SW480 (cell line): Measurements from ENCODE around the gene DPEP2.
"Not testable (repeated sequence)": the region's sequence is repeated elsewhere in the genome, so short reads cannot be mapped to it uniquely, and the experiment has no call there.

Experiments
- DNase-seq: peaks from one replicate; pipeline ENCODE4 v3.0.0-alpha.2; 2016; ENCODE audit warnings: low spot score

The DPEP2 gene

DNA sequence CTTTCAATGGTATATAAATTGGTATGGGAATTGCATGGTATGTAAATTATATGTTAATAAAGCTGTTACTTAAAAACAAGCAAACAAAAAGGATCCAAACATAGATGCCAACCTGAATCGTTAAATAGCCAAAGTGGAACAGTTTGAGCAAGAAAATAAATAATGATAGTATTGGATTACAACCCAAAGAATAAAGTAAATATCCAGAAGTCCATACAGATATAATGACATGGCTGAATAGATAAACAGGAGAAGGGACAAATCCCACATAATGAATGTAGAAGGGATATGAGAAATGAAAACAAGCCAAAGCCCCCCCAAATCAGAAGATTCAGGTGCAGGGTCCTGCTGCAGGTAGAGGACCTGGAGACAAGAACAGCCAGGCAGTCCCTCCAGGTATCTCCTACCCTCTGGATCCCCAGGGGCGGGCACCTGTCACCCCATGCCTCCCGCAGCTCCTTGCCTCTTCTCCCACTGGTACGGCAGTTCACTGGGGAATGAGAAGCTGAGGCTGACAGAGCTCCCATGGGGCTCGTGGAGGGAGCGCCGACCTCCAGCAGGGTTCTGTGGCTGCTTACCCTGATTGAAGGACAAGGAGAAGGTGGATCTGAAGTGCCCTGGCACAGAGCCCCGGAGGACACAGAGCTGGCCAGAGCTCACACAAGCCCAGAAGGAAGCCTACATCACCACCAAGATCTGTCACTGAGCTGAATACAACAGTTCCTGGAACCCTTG lies 45.5 kb downstream of the DPEP2 start:
- no peak for DNase-seq

DNA sequence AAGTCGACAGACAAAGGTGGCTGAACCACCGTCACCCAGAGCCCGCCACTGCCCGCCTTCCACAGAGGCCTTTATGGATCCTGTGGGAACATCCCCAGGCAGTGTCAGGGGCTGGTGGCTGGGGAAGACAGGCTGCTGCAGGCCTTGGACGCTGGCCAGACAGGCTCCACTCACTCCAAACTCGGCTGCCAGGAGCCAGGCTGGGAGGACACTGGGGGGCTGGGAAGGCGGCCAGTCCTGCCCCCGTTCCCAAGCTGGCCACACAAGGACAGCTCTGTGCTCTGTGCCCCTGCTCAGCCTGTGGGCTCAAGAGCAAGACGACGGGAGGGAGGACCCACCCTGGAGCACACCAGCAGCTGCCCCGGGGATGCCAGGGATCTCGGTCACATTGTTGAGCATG lies 47.8 kb downstream of the DPEP2 start:
- no peak for DNase-seq

DNA sequence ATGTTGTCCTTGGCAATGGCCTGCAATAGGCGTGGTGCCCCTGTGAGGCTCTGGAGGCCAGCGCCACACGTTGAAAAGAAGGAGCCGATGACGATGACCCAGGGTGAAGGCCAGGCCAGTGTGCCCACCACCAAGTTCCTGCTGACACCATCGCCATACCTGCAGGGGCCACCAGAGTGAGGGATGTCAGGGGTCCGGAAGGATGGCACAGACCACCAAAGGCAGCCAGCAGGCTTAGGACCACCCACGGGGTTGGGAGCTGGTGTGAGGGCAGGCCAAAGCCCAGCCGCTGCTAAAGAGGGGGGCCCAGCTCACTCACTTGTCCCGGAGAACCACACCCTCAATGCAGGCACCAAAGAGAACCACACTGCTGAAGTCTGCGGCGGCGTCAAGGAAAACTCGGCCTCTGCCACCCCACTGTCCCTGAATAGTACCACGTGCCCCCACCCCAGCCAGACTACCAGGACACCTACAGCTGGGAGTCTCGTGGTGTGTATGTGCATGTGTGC lies 48.9 kb downstream of the DPEP2 start:
- DNase-seq = no peak

DNA sequence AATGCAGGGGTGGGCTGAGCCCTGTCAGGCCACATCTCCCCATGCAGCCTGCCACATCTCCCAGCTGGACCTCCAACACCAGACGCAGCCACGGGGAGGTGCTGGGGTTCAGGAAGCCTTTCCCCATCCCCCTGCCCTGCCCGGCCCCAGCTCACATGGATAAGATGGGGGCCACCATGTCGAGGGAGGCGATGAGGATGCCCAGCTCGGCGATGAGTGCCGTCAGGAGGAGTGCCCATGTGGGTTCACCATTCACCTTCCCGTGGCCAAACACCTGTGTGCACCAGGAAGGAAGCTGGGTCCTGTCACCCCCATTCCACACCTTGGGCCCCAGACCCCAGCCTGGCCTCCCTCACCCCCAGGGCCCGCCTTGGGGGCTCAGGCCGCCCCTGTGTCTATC lies 49.6 kb downstream of the DPEP2 start:
- no peak for DNase-seq

DNA sequence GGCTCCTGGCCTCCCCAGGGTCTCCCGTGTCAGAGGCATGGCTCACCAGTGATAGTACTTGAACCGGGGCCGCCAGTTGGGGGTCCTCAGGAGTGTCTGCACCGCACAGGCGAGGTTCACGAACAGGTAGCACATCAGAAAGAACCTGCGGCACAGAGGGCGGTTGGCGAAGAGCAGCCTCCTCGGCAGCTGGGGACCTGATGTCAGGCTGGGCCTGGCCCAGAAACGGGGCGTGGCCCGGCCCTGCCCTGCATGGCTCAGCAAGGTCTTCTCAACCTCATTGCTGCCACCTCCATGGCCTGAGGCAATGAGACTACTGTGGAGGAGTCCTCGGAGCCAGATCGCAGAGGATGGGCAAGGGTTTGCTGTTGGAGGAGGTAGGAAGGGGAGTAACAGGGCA lies 51.3 kb downstream of the DPEP2 start:
- no peak for DNase-seq

DNA sequence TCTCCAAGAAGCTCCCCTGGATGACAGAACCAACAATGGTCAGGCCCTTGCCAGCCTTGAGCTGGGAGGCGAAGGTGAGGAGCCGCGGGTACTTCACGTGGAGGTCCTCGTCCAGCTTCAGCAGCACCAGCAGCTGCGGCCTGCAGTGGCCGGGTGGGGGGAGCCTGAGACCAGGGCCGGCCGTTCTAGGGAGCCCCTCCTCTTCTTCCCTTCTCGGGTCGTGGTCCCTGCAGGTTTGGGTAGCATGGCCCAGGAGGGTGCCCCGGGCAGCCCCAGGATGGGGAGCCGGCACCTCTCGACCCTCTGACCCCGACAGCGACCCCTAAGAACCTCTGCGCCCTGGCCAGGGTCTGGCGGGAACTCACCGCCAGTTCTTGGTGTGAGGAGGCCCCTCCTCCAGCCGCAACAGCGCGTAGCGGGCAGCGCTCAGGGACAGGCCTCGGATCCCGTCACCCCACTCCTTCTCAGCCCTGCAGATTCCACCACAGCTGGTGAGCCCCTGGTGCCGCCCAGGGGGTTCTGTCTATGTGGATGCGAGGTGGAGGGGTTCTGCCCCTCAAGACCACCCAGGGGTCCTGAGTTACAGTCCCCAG lies 52.2 kb downstream of the DPEP2 start:
- no peak for DNase-seq

DNA sequence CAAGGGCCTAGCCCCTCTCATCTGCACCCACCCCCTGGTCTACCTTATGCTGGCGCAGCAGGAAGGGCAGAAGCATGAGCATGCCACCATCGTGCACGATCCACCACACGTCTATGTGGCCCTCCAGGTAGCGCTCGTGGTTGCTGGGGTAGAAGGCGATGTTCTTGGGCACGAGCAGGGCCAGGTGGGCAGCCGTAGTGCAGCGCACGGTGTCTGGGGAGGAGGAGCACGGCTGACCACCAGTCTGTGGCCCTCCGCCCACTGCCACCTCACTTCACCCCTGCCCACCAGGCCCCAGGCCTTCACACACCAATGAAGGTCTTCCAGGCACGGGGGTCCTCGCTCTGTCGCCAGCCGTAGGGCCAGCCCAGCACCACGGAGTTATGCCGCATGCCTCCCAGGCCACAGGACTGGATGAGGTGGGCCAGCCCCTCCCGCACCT lies 53.1 kb downstream of the DPEP2 start:
- no peak for DNase-seq

DNA sequence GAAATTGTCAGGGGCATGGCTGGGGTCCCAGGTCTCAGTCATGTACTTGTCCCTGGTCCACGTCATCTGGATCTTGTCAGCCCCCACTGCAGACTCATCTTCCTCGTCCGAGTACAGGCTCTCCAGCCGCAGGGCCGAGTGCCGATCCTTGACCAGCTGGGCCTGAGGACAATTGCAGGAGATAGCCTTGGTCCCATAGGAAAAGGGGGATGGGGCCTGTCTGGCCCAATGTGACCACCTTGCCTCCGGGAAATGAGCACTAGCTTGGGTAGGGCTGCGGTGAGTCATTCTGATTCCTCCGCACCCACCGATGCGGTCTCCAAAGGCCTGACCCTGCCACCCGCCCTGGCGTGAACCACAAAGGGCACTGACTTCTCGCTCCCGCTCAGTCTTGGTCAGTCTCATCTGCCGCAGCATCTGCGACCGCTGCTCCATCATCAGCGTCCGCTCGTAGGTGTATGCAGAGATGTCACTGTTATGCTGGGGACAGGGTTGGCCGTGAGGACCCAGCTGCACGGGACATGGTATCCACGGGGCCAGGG lies 53.8 kb downstream of the DPEP2 start:
- no peak for DNase-seq

DNA sequence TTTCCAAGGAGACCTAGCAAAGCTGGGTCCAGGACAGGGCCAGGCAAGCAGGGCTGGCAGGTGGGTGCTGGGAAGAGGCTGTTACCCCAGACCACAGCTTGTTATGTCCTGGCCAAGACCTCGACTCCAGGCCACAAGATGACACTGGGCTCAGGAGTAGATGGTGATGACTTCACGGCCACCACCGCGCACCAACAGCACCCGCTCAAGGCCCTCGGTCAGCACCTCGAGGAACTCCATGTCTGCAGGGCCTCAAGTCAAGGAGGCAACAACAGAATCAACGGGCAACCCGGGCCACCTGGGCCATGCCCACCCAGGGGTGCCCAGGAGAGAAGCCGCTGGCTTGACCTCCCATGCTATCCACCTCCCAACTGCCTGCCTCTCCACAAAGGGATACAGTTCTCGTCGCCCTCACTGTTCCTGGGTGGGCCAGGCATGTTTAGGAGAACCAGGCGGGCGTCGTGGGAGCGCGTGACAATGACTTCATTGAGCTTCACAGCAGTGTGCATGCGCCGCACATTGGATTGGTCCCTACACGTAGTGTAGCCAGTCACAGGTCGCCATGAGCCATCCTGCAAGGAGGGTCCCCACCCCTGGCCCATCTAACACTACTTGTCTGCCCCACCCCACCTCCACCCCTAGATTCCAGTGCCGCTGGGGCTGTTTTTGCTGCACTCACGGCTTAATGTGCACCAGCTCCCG lies 54.4 kb downstream of the DPEP2 start:
- no peak for DNase-seq

DNA sequence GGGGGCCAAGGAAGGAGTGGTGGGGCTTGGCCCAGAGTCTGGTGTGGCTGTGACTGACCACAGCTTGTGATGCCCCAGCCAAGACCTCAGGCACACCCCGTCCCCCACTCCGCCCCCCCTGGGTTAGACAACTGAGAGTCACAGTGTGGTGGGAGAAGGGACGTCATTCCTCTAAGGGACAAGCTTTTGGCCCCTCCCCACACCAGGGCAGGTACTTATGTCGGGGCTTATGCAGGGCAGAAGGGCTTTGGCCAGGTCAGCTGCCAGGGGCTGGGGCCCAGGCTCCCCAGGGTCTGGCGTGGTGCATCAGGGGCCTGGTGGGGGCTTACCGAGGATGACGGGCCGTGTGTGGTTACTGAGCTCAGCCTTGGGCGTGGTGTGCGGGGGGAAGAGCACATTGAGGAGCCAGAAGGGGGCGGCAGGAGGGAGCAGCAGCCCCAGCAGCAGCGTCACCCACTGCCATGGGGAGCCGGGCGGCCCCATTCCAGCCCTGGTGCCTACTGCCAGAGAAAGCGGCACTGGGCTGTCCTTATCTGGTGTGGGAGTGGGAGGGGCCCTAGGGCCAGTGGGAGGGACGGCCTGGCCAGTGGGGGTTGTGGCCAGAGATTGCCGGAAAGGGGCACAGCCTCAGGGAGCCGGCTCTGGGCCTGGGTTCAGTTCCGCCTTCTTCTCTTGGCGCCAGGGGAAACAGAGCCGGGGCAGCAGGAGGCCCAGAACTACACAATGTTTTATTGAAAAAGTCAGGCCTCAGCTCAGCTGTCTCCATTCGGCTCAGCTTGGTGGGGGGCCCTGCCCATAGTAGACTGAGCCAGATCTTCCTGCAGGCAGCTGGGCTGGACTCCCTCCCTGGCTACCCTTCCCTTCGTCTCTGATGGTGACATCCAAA lies 55.4 kb downstream of the DPEP2 start, which contains the start of gene LCAT:
Gene LCAT (minus strand): TSS at position 502 of the 886 bp plus-strand sequence. CDS start 19 bp downstream, at position 483.
- no peak for DNase-seq

DNA sequence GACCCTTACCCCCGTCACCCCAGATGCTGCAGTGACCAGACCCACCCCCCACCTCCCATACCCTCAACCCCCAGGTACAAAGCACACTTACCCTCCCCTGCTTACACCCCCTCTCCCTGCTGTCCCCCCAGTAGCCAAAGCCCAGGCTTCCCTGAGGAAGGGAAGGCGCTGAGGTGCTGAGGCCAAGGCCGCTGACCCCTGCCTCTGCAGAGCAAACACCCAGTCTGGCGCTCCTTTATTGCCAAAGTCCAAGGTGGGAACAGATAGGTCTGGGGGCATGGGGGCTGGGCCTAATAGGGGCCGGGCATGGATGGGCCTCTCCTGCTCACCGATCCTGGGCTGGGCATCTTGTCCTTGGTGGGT lies 56.0 kb downstream of the DPEP2 start:
- no peak for DNase-seq

DNA sequence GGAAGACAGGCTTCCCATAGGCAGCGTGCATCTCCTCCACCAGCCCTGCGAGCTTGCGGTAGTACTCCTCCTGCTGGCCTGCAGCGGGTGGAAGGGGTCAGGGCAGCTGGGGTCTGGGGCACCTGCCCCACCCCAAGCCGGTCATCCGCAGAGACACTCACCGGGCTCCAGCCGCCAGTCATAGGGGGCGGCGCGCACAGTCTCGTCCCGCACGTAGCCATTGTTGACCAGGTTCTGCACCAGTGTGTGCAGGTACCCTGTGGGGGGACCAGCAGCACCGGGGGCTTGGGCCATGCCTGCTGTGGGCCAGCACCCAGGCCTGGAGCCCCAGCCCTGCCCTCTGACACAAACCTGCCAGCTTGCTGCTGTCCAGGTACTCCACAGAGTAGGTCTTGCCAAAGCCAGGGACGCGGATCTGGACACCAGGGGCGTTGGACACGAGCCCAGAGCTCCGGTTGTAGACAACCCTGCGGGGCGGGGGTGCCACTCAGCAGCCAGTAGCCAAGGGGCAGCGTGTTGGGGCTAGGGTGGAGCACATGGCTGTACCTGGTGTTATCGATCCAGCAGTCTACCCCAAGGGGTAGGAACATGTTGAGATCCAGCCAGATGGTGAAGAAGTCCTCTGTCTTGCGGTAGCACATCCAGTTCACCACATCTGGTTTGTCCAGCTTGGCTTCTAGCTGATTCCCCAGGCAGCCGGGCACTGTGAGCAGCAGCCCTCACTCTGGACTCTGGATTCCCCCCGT lies 56.6 kb downstream of the DPEP2 start:
- no peak for DNase-seq

DNA sequence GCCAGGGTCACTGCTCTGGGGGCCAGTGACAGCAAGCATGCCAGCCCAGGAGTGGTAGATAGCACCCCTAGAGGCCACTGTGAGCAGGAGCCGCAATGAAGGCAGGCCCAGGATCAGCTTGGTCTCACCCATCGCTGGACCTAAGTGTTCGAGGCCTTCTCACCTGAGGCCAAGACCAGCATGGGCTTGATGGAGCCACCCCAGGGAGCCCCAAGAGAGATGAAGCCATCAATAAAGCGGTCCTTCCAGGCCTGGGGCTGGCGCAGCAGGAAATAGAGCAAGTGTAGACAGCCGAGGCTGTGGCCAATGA lies 57.1 kb downstream of the DPEP2 start:
- peak; percentile 45 for DNase-seq

DNA sequence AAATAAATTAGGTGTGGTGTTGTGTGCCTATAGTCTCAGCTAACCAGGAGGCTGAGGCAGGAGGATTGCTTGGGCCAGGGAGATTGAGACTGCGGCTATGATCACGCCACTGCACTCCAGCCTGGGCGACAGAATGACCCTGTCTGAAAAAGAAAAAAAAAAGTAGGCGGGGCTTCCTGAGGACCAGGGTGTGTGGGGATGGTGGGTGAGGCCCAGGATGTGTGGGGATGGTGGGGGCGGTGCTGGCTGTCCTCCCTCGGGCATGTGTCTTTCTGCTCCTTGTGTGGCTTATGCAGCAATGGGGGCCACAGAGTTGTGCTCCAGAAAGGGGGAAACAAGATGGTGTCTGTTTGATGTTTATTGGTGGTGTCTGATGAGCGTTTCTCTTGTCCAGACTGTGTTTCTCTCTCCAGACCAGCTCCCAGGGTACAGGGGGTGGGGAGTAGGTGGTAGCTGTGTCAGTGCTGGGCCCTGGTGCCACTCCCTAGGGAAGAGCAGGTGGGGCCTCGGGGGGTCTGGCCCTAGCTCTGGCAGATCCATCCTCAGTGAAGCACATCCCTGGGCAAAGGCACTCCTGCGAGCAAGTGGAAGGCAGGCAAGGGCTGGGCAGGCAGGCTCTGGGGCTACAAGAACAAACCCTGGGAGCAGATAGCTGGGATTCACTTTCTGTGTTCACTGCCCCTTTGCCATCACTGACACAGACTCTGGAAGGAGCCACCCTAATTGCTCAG lies 57.6 kb downstream of the DPEP2 start:
- no peak for DNase-seq

DNA sequence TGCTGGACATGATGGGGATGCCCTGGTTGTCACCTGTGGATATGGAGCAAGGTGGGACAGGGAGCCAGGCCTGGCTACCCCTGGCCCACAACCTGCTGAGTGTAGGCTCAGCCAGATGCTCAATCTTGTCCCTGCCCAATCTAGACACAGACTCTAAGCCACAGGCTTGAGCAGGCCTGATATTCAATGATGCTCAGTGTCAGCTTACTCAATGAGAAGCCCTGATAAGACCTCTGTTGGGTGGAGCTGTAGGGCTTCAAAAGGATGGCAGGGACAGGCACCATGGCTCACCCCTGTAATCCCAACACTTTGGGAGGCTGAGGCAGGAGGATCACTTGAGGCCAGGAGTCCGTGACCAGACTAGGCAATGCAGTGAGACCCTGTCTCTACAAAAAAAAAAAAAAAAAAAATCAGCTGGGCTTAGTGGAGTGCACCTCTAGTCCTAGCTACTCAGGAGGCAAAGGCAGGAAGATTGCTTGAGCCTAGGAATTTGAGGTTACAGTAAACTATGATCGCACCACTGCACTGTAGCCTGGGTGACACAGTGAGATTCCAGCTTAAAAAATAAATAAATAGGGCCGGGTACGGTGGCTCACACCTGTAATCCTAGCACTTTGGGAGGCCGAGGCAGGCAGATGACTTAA lies 58.7 kb downstream of the DPEP2 start:
- DNase-seq = no peak

DNA sequence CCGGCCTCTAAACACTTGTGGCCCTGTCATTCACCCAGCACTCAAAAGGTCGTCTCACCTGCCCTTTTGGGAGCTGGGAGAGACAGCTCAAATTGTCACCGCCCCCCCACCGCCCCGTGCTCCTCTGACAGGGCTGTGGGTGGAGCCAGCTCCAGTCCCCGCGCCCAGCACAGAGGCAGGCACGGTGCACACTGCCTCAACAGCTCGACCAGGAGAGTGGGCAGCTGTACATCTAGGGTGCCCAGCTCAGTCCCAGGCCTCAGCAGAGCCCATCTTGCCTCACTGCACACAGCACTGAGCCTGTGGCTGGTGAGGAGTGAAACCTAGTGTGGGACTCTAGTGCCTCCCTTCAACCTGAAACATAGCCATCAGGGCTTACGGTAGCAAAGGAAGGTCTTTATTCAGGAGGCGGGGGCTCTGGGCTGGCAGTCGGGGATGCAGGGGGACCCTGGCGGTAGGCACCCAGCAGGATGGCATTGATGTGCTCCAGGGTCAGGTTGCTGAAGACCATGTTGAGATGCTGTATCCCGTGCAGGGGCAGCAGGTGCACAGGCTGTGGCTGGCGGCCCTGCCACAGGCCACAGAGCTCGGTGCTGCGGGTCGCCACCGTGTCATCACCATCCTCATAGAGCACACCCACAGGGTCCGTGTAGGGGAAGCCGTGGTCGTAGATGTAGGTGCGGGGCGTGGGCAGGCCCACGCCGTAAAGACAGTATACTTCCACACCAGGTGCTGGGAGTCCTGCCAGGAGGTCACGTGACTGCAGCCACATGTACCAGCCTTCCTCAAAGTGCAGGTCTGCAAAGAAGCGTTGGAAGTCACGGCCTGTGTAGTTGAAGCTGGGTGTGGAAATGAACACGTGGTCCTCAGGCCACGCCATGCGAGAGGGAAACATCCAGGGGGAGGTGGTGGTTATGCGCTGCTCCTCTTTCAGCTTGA lies 59.5 kb downstream of the DPEP2 start:
- DNase-seq = no peak

DNA sequence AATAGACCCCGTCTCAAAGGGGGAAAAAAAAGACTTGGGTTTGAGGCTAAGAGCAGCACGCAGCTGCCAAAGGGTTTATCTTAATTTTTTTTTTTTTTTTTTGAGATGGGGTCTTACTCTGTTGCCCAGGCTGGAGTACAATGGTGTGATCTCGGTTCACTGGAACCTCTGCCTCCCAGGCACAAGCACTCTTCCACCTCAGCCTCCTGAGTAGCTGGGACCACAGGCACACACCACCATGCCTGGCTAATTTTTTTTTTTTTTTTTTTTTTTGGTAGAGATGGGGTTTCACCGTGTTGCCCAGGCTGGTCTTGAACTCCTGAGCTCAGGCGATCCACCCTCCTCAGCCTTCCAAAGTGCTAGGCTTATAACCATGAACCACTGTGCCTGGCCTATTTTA lies 61.6 kb downstream of the DPEP2 start:
- DNase-seq = not testable (repeated sequence)
